ENCODE results near the gene MESP2. TPM values are rescaled to one million over a fixed set of nuclear protein-coding genes. Genes with fewer than 3 reads are reported as not detected.
A peak's percentile ranks its signal among the peaks of the same experiment; 100 is the strongest.

Gene MESP2
- total RNA-seq, 1 experiment from 2014 or later = 0.26 TPM

DNA sequence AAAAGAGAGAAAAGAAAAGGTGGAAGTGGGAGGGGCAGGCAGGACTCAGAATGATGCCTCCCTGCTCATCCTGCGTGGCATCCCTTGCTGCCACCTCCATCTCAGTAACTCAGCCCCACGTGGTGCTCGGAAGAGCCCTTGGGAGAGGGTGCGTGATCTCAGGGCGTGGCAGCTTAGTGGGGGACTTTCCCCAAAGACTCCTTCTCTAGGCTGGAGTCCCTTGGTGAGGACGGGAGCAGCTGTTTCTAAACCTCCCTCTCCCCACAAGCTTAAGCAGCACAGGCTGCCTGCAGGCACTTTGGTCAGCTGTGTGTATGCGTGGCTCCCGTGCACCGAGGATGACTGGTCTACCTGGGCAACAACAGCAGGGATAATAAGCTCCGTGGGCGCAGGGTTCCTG is 45.9 kb downstream of the MESP2 start:
- BruUV-seq (replicated peaks) = no TSS peak
- Histone ChIP-seq H3K4me1 (ENCODE audit: insufficient read depth, low read length, poor library complexity, severe bottlenecking) (no peaks in the 10 kb centered on the region), H3K27ac (ENCODE audit: low read depth, low read length, poor library complexity, severe bottlenecking) (no peak overlapping the region), H3K36me3 (ENCODE audit: insufficient read depth, low read length, poor library complexity, severe bottlenecking) (no peaks in the 10 kb centered on the region), H3K27me3 (replicated peaks; ENCODE audit: insufficient read depth, low read depth, low read length, poor library complexity) (no peaks in the 10 kb centered on the region), H3K9me3 (ENCODE audit: low read depth, low read length, poor library complexity, severe bottlenecking) (no peaks in the 10 kb centered on the region), H3K4me3 (ENCODE audit: low read depth, low read length, poor library complexity, severe bottlenecking) (no peak overlapping the region)
- TF ChIP-seq, protein P1, sequence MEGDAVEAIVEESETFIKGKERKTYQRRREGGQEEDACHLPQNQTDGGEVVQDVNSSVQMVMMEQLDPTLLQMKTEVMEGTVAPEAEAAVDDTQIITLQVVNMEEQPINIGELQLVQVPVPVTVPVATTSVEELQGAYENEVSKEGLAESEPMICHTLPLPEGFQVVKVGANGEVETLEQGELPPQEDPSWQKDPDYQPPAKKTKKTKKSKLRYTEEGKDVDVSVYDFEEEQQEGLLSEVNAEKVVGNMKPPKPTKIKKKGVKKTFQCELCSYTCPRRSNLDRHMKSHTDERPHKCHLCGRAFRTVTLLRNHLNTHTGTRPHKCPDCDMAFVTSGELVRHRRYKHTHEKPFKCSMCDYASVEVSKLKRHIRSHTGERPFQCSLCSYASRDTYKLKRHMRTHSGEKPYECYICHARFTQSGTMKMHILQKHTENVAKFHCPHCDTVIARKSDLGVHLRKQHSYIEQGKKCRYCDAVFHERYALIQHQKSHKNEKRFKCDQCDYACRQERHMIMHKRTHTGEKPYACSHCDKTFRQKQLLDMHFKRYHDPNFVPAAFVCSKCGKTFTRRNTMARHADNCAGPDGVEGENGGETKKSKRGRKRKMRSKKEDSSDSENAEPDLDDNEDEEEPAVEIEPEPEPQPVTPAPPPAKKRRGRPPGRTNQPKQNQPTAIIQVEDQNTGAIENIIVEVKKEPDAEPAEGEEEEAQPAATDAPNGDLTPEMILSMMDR (conservative IDR thresholded peaks at IDR 0.05; ENCODE audit: low read depth, low read length) = no peak
- TF ChIP-seq EZH2 (IDR thresholded peaks at IDR 0.05; ENCODE audit: borderline replicate concordance, low read depth, low read length, poor library complexity, severe bottlenecking) = no peak
- DNase-seq (ENCODE audit: low spot score) = no peak
- POLR2A ChIA-PET (ENCODE audit: low non-redundant PET) = no interaction called here
- intact Hi-C loops (cut with micrococcal nuclease; ENCODE audit: unreplicated experiment) = no loop called here
- CTCF ChIA-PET = interaction anchor here (0.5 kb wide), 1 partner anchor 157 kb away, joined by 3 read pairs; no protein-coding TSS in a partner anchor

DNA sequence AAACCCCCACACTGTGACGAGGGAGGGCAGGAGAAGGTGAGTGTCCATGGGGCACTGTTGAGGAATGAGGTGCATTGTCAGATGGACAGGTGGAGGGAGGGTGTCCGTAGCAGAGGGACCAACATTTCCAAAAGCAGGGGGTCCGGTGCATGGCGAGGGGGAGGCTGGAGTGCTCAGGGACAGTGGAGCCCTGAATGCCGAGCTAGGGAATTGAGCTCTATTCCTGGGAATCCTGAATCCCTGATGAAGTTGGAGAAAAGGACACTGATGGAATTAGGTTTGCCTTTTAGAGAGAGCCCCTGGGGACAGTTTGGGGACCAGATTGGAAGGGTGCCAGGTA is 46.4 kb downstream of the MESP2 start:
- Histone ChIP-seq H3K4me3 (ENCODE audit: low read depth, low read length, poor library complexity, severe bottlenecking) (no peak overlapping the region), H3K27me3 (replicated peaks; ENCODE audit: insufficient read depth, low read depth, low read length, poor library complexity) (no peaks in the 10 kb centered on the region), H3K27ac (ENCODE audit: low read depth, low read length, poor library complexity, severe bottlenecking) (no peak overlapping the region), H3K4me1 (ENCODE audit: insufficient read depth, low read length, poor library complexity, severe bottlenecking) (no peaks in the 10 kb centered on the region), H3K36me3 (ENCODE audit: insufficient read depth, low read length, poor library complexity, severe bottlenecking) (no peaks in the 10 kb centered on the region), H3K9me3 (ENCODE audit: low read depth, low read length, poor library complexity, severe bottlenecking) (no peaks in the 10 kb centered on the region)
- POLR2A ChIA-PET (ENCODE audit: low non-redundant PET) = no interaction called here
- intact Hi-C loops (cut with micrococcal nuclease; ENCODE audit: unreplicated experiment) = no loop called here
- DNase-seq (ENCODE audit: low spot score) = peak; percentile 53
- BruUV-seq (replicated peaks) = no TSS peak
- no peak for TF ChIP-seq EZH2 (IDR thresholded peaks at IDR 0.05; ENCODE audit: borderline replicate concordance, low read depth, low read length, poor library complexity, severe bottlenecking)
- TF ChIP-seq, protein P1 (conservative IDR thresholded peaks at IDR 0.05; ENCODE audit: low read depth, low read length) = no peak
- CTCF ChIA-PET = interaction anchor here (0.5 kb wide), 1 partner anchor 157 kb away, joined by 3 read pairs; no protein-coding TSS in a partner anchor

DNA sequence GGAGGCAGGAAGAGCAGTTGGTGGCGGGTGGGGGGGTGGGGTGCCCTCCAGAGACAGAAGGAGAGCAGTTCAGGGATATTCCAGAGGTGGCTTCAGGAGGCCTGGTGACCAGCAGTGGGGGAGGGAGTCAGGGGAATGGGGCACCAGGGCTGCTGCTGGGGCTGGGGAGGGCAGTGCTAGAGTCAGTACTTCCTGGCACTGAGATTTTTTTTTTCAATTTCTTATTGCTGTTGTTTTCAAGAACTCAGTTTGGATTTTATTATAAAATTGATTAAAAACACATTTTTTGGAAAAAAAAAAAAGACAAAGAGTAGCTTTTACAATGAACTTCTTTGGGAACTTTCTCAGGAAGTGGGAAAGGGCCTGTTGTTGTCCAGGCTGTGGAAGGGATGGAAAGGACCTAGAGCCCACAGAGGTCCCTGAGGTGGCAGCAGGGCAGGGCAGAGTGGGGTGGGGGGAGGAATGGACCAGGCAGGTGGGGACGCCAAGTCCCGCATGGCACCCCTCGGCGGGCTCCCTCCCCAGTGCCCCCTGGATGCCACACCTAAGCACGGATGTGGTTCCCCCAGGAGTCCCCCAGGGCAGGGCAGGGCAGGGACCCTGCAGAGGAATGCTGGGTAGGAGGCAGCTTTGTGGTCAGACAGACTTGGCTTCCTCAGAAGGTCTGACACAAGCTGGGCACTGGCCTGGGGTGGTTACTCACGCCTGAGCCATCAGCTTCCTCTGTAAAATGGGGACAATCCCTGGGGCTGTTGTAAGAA is 47.0 kb downstream of the MESP2 start:
- no peaks in the 10 kb centered on the region for H3K4me1 ChIP-seq (ENCODE audit: insufficient read depth, low read length, poor library complexity, severe bottlenecking)
- no peaks in the 10 kb centered on the region for H3K9me3 ChIP-seq (ENCODE audit: low read depth, low read length, poor library complexity, severe bottlenecking)
- BruUV-seq (replicated peaks) = no TSS peak
- no peak overlapping the region for H3K27ac ChIP-seq (ENCODE audit: low read depth, low read length, poor library complexity, severe bottlenecking)
- no peaks in the 10 kb centered on the region for H3K36me3 ChIP-seq (ENCODE audit: insufficient read depth, low read length, poor library complexity, severe bottlenecking)
- ChIA-PET POLR2A (ENCODE audit: low non-redundant PET) (no interaction called here), CTCF (no interaction called here)
- no peak for TF ChIP-seq EZH2 (IDR thresholded peaks at IDR 0.05; ENCODE audit: borderline replicate concordance, low read depth, low read length, poor library complexity, severe bottlenecking)
- TF ChIP-seq, protein P1 (conservative IDR thresholded peaks at IDR 0.05; ENCODE audit: low read depth, low read length) = no peak
- no peak overlapping the region for H3K4me3 ChIP-seq (ENCODE audit: low read depth, low read length, poor library complexity, severe bottlenecking)
- intact Hi-C loops (cut with micrococcal nuclease; ENCODE audit: unreplicated experiment) = no loop called here
- no peaks in the 10 kb centered on the region for H3K27me3 ChIP-seq (replicated peaks; ENCODE audit: insufficient read depth, low read depth, low read length, poor library complexity)
- no peak for DNase-seq (ENCODE audit: low spot score)

All from A673 (cell line).